A673 (cell line): ENCODE data around the gene NADK2. TPM values are rescaled to one million over a fixed set of nuclear protein-coding genes. Genes with fewer than 3 reads are reported as not detected.

Experiments
- BruUV-seq: library from RNA; stranded (reverse); fragments of 400-500 nt; replicated peaks from 2 replicates; lab custom pipeline; 2021; lab: Mats Ljungman, UMichigan
- CTCF ChIA-PET: fragments of 300-600 bp; sonication (Branson Sonifier 250); formaldehyde crosslinking; loops from one replicate; lab custom pipeline; 2022; ENCODE audit warnings: antibody characterized with exemption; lab: Charles Lee
- POLR2A ChIA-PET: fragments of 300-600 bp; sonication (Branson Sonifier 250); formaldehyde crosslinking; loops from one replicate; lab custom pipeline; 2022; ENCODE audit warnings: antibody characterized with exemption; ENCODE audit not compliant: low non-redundant PET; lab: Charles Lee
- DNase-seq: peaks from one replicate; pipeline ENCODE4 v3.0.0-alpha.2; 2015; ENCODE audit warnings: low spot score
- H3K27ac ChIP-seq: fragments of 200-600 bp; sonication (generic); 2 replicates; pipeline ENCODE4 v1.5.1; 2016; ENCODE audit warnings: mixed run types, low read depth, mild to moderate bottlenecking, mixed read lengths, antibody characterized with exemption, low read length; ENCODE audit not compliant: poor library complexity, severe bottlenecking
- H3K27me3 ChIP-seq: fragments of 200-600 bp; sonication (generic); replicated peaks from 2 replicates; pipeline ENCODE4 v1.6.1; 2017; ENCODE audit warnings: mixed run types, low read depth, mild to moderate bottlenecking, mixed read lengths, antibody characterized with exemption, low read length; ENCODE audit not compliant: insufficient read depth, poor library complexity
- H3K36me3 ChIP-seq: fragments of 200-600 bp; sonication (generic); 2 replicates; pipeline ENCODE4 v1.6.1; 2016; ENCODE audit warnings: mixed run types, mild to moderate bottlenecking, mixed read lengths, antibody characterized with exemption, low read length; ENCODE audit not compliant: insufficient read depth, poor library complexity, severe bottlenecking
- H3K4me1 ChIP-seq: fragments of 200-600 bp; sonication (generic); 2 replicates; pipeline ENCODE4 v1.6.1; 2017; ENCODE audit warnings: mixed run types, mild to moderate bottlenecking, mixed read lengths, antibody characterized with exemption, low read length; ENCODE audit not compliant: insufficient read depth, poor library complexity, severe bottlenecking
- H3K4me3 ChIP-seq: fragments of 200-600 bp; sonication (generic); 2 replicates; pipeline ENCODE4 v1.5.1; 2016; ENCODE audit warnings: low read depth, mixed run types, mild to moderate bottlenecking, mixed read lengths, low read length; ENCODE audit not compliant: poor library complexity, severe bottlenecking
- H3K9me3 ChIP-seq: fragments of 200-600 bp; sonication (generic); 2 replicates; pipeline ENCODE4 v1.6.1; 2016; ENCODE audit warnings: mixed run types, low read depth, mild to moderate bottlenecking, mixed read lengths, antibody characterized with exemption, low read length; ENCODE audit not compliant: poor library complexity, severe bottlenecking
- EZH2 ChIP-seq: fragments of 200-600 bp; sonication (generic); IDR thresholded peaks from 2 replicates; pipeline ENCODE4 v1.6.1; 2017; ENCODE audit warnings: borderline replicate concordance, low read depth, mild to moderate bottlenecking, mixed read lengths, antibody characterized with exemption, low read length; ENCODE audit not compliant: poor library complexity, severe bottlenecking
- intact Hi-C: fragments of 100-400 bp; cut with micrococcal nuclease; formaldehyde crosslinking; loops from one replicate; pipeline ENCODE4 v1.10.0; 2022; ENCODE audit not compliant: unreplicated experiment
- total RNA-seq: library from RNA; stranded (reverse); gene quantifications from 2 replicates; pipeline ENCODE4 v1.2.3, GENCODE V29; 2021
- TF ChIP-seq, protein P1 (sequence below): fragments of 300-800, 200-600 bp; sonication (generic); conservative IDR thresholded peaks from 2 replicates; pipeline ENCODE4 v1.5.1; 2017; ENCODE audit warnings: low read depth, mild to moderate bottlenecking, antibody characterized with exemption, low read length, moderate library complexity, mixed read lengths

Gene NADK2
- total RNA-seq, 1 experiment from 2014 or later: 31.6 TPM

DNA sequence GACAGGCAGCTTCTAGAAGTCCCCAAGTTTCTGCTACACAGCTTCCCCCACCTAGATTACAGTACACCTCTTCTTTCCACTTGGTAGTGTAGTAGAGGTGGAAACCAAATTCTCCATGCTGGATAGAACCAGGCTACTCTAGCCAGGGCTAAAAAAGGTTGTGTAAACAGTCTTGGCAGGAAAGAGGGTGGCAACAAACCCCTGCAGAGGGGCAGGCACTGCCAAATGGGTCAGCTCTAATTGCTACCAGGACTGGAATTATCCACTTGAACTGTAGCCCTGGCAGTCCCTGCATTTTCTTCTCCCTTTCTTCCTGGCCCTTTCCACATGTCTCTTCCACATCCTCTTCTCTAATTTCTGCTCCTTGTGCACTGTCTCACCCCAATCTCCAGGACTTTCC is 35.1 kb upstream of the NADK2 start:
- POLR2A ChIA-PET: no interaction called here
- DNase-seq: no peak
- TF ChIP-seq, protein P1, sequence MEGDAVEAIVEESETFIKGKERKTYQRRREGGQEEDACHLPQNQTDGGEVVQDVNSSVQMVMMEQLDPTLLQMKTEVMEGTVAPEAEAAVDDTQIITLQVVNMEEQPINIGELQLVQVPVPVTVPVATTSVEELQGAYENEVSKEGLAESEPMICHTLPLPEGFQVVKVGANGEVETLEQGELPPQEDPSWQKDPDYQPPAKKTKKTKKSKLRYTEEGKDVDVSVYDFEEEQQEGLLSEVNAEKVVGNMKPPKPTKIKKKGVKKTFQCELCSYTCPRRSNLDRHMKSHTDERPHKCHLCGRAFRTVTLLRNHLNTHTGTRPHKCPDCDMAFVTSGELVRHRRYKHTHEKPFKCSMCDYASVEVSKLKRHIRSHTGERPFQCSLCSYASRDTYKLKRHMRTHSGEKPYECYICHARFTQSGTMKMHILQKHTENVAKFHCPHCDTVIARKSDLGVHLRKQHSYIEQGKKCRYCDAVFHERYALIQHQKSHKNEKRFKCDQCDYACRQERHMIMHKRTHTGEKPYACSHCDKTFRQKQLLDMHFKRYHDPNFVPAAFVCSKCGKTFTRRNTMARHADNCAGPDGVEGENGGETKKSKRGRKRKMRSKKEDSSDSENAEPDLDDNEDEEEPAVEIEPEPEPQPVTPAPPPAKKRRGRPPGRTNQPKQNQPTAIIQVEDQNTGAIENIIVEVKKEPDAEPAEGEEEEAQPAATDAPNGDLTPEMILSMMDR: no peak
- no peak for TF ChIP-seq EZH2
- H3K4me1 ChIP-seq: peaks cover 34% of the 10 kb centered on the region
- H3K9me3 ChIP-seq: no peaks in the 10 kb centered on the region
- H3K4me3 ChIP-seq: no peak overlapping the region
- intact Hi-C loops: no loop called here
- CTCF ChIA-PET: no interaction called here
- BruUV-seq: no TSS peak
- no peaks in the 10 kb centered on the region for H3K36me3 ChIP-seq
- H3K27me3 ChIP-seq: no peaks in the 10 kb centered on the region
- H3K27ac ChIP-seq: no peak overlapping the region

DNA sequence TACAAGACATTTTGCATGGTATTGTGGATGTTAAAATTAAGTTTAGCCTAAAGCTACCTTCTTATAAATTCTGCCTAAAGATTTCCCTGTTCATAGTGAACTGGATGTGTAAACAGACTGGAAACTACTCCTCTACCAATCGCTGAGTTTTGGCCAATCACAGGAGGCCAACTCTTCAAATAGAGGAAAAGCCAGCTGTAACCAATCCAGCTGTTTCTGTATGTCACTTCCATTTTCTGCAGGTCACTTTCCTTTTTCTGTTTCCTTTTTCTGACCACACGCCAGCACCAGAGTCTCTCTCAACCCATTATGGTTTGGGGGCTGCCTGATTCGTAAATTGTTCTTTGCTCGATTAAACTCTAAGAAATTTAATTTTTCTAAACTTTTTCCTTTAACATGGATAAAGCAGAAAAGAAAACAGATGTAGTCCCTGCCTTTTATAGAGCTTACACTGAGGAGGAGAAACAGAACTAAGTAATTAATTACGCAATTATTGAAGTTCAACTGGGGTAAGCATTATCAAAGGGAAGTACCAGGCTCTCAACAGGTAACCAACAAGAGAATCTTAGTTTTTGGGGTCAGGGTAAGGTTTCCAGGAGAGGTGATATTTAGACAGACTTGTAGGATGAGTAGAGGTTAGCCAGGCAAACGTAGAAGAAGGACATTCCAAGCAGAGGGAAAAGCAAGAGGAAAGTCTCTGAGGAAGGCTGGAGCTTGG is 32.2 kb upstream of the NADK2 start:
- intact Hi-C loops: no loop called here
- no peak for TF ChIP-seq EZH2
- TF ChIP-seq, protein P1: no peak
- BruUV-seq: no TSS peak
- no peaks in the 10 kb centered on the region for H3K36me3 ChIP-seq
- DNase-seq: no peak
- H3K4me1 ChIP-seq: peaks cover 24% of the 10 kb centered on the region
- ChIA-PET POLR2A (interaction anchor here (0.5 kb wide), 1 partner anchor 76 kb away, joined by 9 read pairs; no protein-coding TSS in a partner anchor), CTCF (interaction anchor here (0.7 to 1.4 kb wide), 2 partner anchors 32 to 195 kb away, joined by 3 to 4 read pairs; partner anchors contain the start of gene NADK2)
- H3K27me3 ChIP-seq: no peaks in the 10 kb centered on the region
- H3K27ac ChIP-seq: no peak overlapping the region
- H3K4me3 ChIP-seq: no peak overlapping the region
- no peaks in the 10 kb centered on the region for H3K9me3 ChIP-seq

DNA sequence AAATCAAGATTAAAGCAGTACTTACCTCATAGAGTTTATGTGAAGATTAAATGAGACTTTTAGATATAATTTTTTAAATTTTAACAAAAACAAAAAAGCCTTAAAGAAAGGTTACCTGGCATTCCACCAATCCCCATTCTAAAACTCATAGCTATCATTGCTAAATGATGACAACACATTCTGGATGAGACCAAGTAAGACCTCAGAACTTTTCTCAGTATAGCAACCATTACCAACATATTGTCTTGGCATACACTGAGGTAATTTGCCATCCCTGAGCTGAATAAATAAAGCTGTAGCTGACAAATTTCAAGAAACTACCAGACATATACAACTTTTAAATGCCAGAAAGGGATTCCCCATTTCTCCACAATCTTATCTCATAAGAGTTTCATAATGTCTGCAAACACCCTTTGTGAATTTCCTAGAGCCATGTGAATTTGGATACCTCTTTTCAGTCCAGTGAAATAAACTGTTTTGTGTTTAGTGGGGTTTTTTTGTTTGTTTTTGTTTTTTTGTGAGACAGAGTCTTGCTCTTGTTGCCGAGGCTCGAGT is 30.5 kb upstream of the NADK2 start:
- intact Hi-C loops: no loop called here
- peaks cover 24% of the 10 kb centered on the region for H3K4me1 ChIP-seq
- H3K9me3 ChIP-seq: no peaks in the 10 kb centered on the region
- no peak for TF ChIP-seq EZH2
- TF ChIP-seq, protein P1: no peak
- no peaks in the 10 kb centered on the region for H3K27me3 ChIP-seq
- ChIA-PET CTCF (no interaction called here), POLR2A (no interaction called here)
- no TSS peak for BruUV-seq
- H3K4me3 ChIP-seq: no peak overlapping the region
- no peak for DNase-seq
- no peak overlapping the region for H3K27ac ChIP-seq
- no peaks in the 10 kb centered on the region for H3K36me3 ChIP-seq
